SK-N-SH (cell line): Measurements from ENCODE around the gene DPAGT1. TPM values are rescaled to one million over a fixed set of nuclear protein-coding genes. Genes with fewer than 3 reads are reported as not detected.

ENCODE experiments used
- CTCF ChIA-PET: fragments of 300-600, 350-600 bp; formaldehyde crosslinking; extraction: SDS; loops from one replicate; lab custom pipeline; 2021; lab: Yijun Ruan, JAX
- POLR2A ChIA-PET: fragments of 350-600 bp; sonication (Branson Sonifier 250); formaldehyde crosslinking; extraction: SDS; loops from one replicate; lab custom pipeline; 2020; ENCODE audit warnings: antibody characterized with exemption, inconsistent platforms; lab: Yijun Ruan, JAX
- DNase-seq: peaks from one replicate; pipeline ENCODE4 v3.0.0; 2012
- H2AFZ ChIP-seq: fragments of 200-600 bp; sonication (generic); 2 replicates; pipeline ENCODE4 v1.8.1; 2016; ENCODE audit warnings: antibody characterized with exemption, mild to moderate bottlenecking, low read depth
- H3F3A ChIP-seq: fragments of 200-600 bp; sonication (generic); replicated peaks from 2 replicates; pipeline ENCODE3; 2016; ENCODE audit warnings: antibody characterized with exemption, mild to moderate bottlenecking; ENCODE audit not compliant: insufficient read depth
- H3K27ac ChIP-seq, 2 experiments: fragments of 200-500 bp in 1 of 2; fragments of 200-600 bp in 1 of 2; sonication (Bioruptor generic) in 1 of 2; sonication (generic), shearing (Covaris generic) in 1 of 2; 2 replicates each; pipeline versions ENCODE4 v1.5.1 to v1.6.1; 2014 to 2016; ENCODE audit warnings: low read depth in 2 of 2, inconsistent platforms in 1 of 2, low read length in 1 of 2, mild to moderate bottlenecking in 1 of 2, mixed read lengths in 1 of 2
- H3K27me3 ChIP-seq: fragments of 200-600 bp; sonication (generic), shearing (Covaris generic); 2 replicates; pipeline ENCODE4 v1.6.1; 2016; ENCODE audit warnings: mixed run types; ENCODE audit not compliant: insufficient read depth
- H3K36me3 ChIP-seq, 2 experiments: fragments of 200-500 bp in 1 of 2; fragments of 200-600 bp in 1 of 2; sonication (Bioruptor generic) in 1 of 2; sonication (generic) in 1 of 2; replicated peaks in 1 of 2; 2 replicates each; pipeline versions ENCODE3 to v1.5.1; 2014 to 2016; ENCODE audit warnings: low read length in 1 of 2, mild to moderate bottlenecking in 1 of 2; ENCODE audit not compliant: insufficient read depth in 2 of 2, control insufficient read depth in 1 of 2
- H3K4me1 ChIP-seq, 2 experiments: fragments of 200-500 bp in 1 of 2; fragments of 200-600 bp in 1 of 2; sonication (Bioruptor generic) in 1 of 2; sonication (generic), shearing (Covaris generic) in 1 of 2; 2 replicates each; pipeline versions ENCODE4 v1.5.1 to v1.6.1; 2014 to 2016; ENCODE audit warnings: low read depth in 1 of 2, low read length in 1 of 2, mixed run types in 1 of 2; ENCODE audit not compliant: insufficient read depth in 2 of 2, control insufficient read depth in 1 of 2
- H3K4me2 ChIP-seq: fragments of 200-600 bp; sonication (generic), shearing (Covaris generic); 2 replicates; pipeline ENCODE4 v1.6.1; 2017; ENCODE audit warnings: mixed run types
- H3K4me3 ChIP-seq, 2 experiments: fragments of 200-500 bp in 1 of 2; fragments of 200-600 bp in 1 of 2; sonication (Bioruptor generic) in 1 of 2; sonication (generic), shearing (Covaris generic) in 1 of 2; 2 replicates each; pipeline versions ENCODE4 v1.5.1 to v1.8.1; 2014 to 2016; ENCODE audit warnings: low read depth in 2 of 2, inconsistent platforms in 1 of 2, low read length in 1 of 2, mild to moderate bottlenecking in 1 of 2, mixed read lengths in 1 of 2, moderate library complexity in 1 of 2
- H3K79me2 ChIP-seq: fragments of 200-600 bp; sonication (generic); 2 replicates; pipeline ENCODE4 v1.8.1; 2017; ENCODE audit warnings: mild to moderate bottlenecking; ENCODE audit not compliant: insufficient read depth
- H3K9ac ChIP-seq: fragments of 200-600 bp; sonication (generic); 2 replicates; pipeline ENCODE4 v1.6.1; 2017; ENCODE audit warnings: mixed run types
- H3K9me2 ChIP-seq: fragments of 200-600 bp; sonication (generic); 2 replicates; pipeline ENCODE4 v1.6.1; 2017; ENCODE audit warnings: mixed run types
- H3K9me3 ChIP-seq: fragments of 200-600 bp; sonication (generic); 2 replicates; pipeline ENCODE4 v1.6.1; 2017; ENCODE audit warnings: mixed run types, mild to moderate bottlenecking, moderate library complexity
- H4K20me1 ChIP-seq: fragments of 200-600 bp; sonication (generic); 2 replicates; pipeline ENCODE4 v1.6.1; 2017; ENCODE audit warnings: mild to moderate bottlenecking, mixed run types; ENCODE audit not compliant: insufficient read depth
- CHD2 ChIP-seq: fragments of 150-350 bp; IDR thresholded peaks from 2 replicates; pipeline ENCODE4 v1.6.1; 2018; ENCODE audit warnings: low read length; ENCODE audit not compliant: partially characterized antibody
- ELF1 ChIP-seq: IDR thresholded peaks from 2 replicates; pipeline ENCODE4 v1.4.0; 2012
- FOXM1 ChIP-seq: IDR thresholded peaks from 2 replicates; pipeline ENCODE4 v1.4.0; 2012; ENCODE audit warnings: low read depth, mild to moderate bottlenecking
- GATA2 ChIP-seq: sonication (generic); formaldehyde crosslinking; IDR thresholded peaks from 2 replicates; pipeline ENCODE4 v1.5.0; 2020; ENCODE audit warnings: mild to moderate bottlenecking, missing genetic modification reagents
- IRF3 ChIP-seq: fragments of 150-350 bp; IDR thresholded peaks from 2 replicates; pipeline ENCODE4 v1.6.1; 2016; ENCODE audit warnings: mild to moderate bottlenecking, low read depth, low read length
- JUND ChIP-seq: IDR thresholded peaks from 2 replicates; pipeline ENCODE4 v1.4.0; 2012
- MAX ChIP-seq: IDR thresholded peaks from 2 replicates; pipeline ENCODE4 v1.4.0; 2012; ENCODE audit warnings: low read depth
- MEF2A ChIP-seq: IDR thresholded peaks from 2 replicates; pipeline ENCODE4 v1.4.0; 2012; ENCODE audit warnings: low read depth, borderline replicate concordance
- NFIC ChIP-seq: IDR thresholded peaks from 2 replicates; pipeline ENCODE4 v1.4.0; 2012; ENCODE audit warnings: borderline replicate concordance
- PBX3 ChIP-seq: IDR thresholded peaks from 2 replicates; pipeline ENCODE4; 2012
- RAD21 ChIP-seq: IDR thresholded peaks from 2 replicates; pipeline ENCODE4 v1.6.1; 2012; ENCODE audit warnings: mild to moderate bottlenecking, low read length
- REST ChIP-seq: IDR thresholded peaks from 2 replicates; pipeline ENCODE4 v1.6.1; 2012; ENCODE audit warnings: mild to moderate bottlenecking, low read depth, low read length, moderate library complexity
- RXRA ChIP-seq: IDR thresholded peaks from 2 replicates; pipeline ENCODE4 v1.4.0; 2012; ENCODE audit warnings: low read depth, mild to moderate bottlenecking, borderline replicate concordance
- SIN3A ChIP-seq: IDR thresholded peaks from 2 replicates; pipeline ENCODE4 v1.6.1; 2012; ENCODE audit warnings: low read depth, mild to moderate bottlenecking, low read length, moderate library complexity, borderline replicate concordance
- SMC3 ChIP-seq: IDR thresholded peaks from 2 replicates; pipeline ENCODE4 v1.6.1; 2012; ENCODE audit warnings: low read depth, low read length, improper control_type of control experiment
- TAF1 ChIP-seq: IDR thresholded peaks from 2 replicates; pipeline ENCODE4 v1.6.1; 2012; ENCODE audit warnings: low read depth, mild to moderate bottlenecking, low read length, moderate library complexity, borderline replicate concordance
- TCF12 ChIP-seq: IDR thresholded peaks from 2 replicates; pipeline ENCODE4 v1.4.0; 2012
- USF1 ChIP-seq: IDR thresholded peaks from 2 replicates; pipeline ENCODE4 v1.4.0; 2012; ENCODE audit warnings: low read depth, borderline replicate concordance
- USF2 ChIP-seq: fragments of 150-350 bp; IDR thresholded peaks from 2 replicates; pipeline ENCODE4 v1.6.1; 2017; ENCODE audit warnings: antibody characterized with exemption, low read length, low read depth, borderline replicate concordance
- YY1 ChIP-seq: IDR thresholded peaks from 2 replicates; pipeline ENCODE4 v1.4.0; 2012; ENCODE audit warnings: low read depth, mild to moderate bottlenecking
- ZBTB33 ChIP-seq: IDR thresholded peaks from 2 replicates; pipeline ENCODE4 v1.4.0; 2012; ENCODE audit warnings: low read depth, borderline replicate concordance
- WGBS: methylation state at CpG from one replicate; pipeline ENCODE4 v1.1.6; 2017; ENCODE audit warnings: low lambda C conversion rate; 5-methylcytosine and 5-hydroxymethylcytosine counted together
- polyA plus RNA-seq, 3 experiments: library from polyadenylated mRNA; depleted of rRNA; stranded (reverse); fragments of >200 nt; gene quantifications; 2 replicates each; pipeline ENCODE4 v1.2.3, GENCODE V29; 2012

DPAGT1 gene
- polyA plus RNA-seq, 1 of the 3 experiments (the other 2 are of a cell fraction) = 99.5 TPM

- H3F3A ChIP-seq = peaks cover 11% of the 10 kb centered on the region
- no peaks in the 10 kb centered on the region for H4K20me1 ChIP-seq
- no peaks in the 10 kb centered on the region for H3K9me3 ChIP-seq
- H3K36me3 ChIP-seq = peaks cover 31 to 32% of the 10 kb centered on the region in 2 experiments
- ChIA-PET CTCF (interaction anchor here (0.8 to 1.8 kb wide), 12 partner anchors 9 to 281 kb away, joined by 3 to 7 read pairs (median 4); partner anchors contain the start of genes SLC37A4 and VPS11), POLR2A (interaction anchor here (0.7 to 3.8 kb wide), 10 partner anchors 10 to 57 kb away, joined by 3 to 21 read pairs (median 8); partner anchors contain the start of genes DPAGT1, HMBS, RPS25 and SLC37A4)
- no peaks in the 10 kb centered on the region for H3K9me2 ChIP-seq
- H3K9ac ChIP-seq = peak within 1 kb of the TSS; percentile 91
- H3K27me3 ChIP-seq = no peaks in the 10 kb centered on the region
- peaks cover 33% of the 10 kb centered on the region for H3K79me2 ChIP-seq
- WGBS = 0% methylated on average over 12 of the region's 79 CpGs
- peak within 1 kb of the TSS; percentile 77 to 86 for H3K27ac ChIP-seq
- peak within 1 kb of the TSS; percentile 94 for H3K4me2 ChIP-seq
- H3K4me1 ChIP-seq = peaks cover 12 to 21% of the 10 kb centered on the region in 2 experiments; a peak in 2 of 4 replicates
- DNase-seq = peak; percentile 99
- peak within 1 kb of the TSS; percentile 94 for H2AFZ ChIP-seq
- peak within 1 kb of the TSS; percentile 82 to 90 for H3K4me3 ChIP-seq
- TF ChIP-seq TCF12 (no peak), JUND (no peak), PBX3 (no peak; the same call in 1 of the 2 replicates), SMC3 (no peak), FOXM1 (no peak), RXRA (no peak), NFIC (no peak), IRF3 (no peak), ELF1 (peak; percentile 33; the same call in 1 of the 2 replicates), MEF2A (no peak), USF1 (0 out of 2 replicates have a peak, but pooled peaks have one; percentile 12), RAD21 (no peak), USF2 (no peak), ZBTB33 (no peak), REST (0 out of 2 replicates have a peak, but pooled peaks have one; percentile 5), SIN3A (peak; percentile 72; the same call in 1 of the 2 replicates), YY1 (no peak), TAF1 (peak; percentile 60), MAX (peak; percentile 30; the same call in 1 of the 2 replicates), GATA2 (no peak), CHD2 (no peak)
Observed at GRCh38 chr11:119057000-119057769, 44.5 kb downstream of the DPAGT1 start, which contains the start of gene HYOU1. HYOU1 (minus strand) TSS chr11:119057205; CDS start chr11:119056160, 1,045 bp downstream.
